GM12873 (cell line): Measurements from ENCODE around the gene LRFN2.

Experiments used
- CTCF ChIP-seq: IDR thresholded peaks from 2 replicates; pipeline ENCODE4 v1.5.1; 2012; ENCODE audit warnings: low read depth, mild to moderate bottlenecking, moderate library complexity, low read length, control low read depth; ENCODE audit not compliant: insufficient read depth; ENCODE audit errors: missing control alignments

Gene LRFN2

GRCh38 chr6:40472353-40472752 lies 114.8 kb downstream of the LRFN2 start:
- no peak for TF ChIP-seq CTCF

GRCh38 chr6:40471243-40471642 lies 115.9 kb downstream of the LRFN2 start:
- no peak for TF ChIP-seq CTCF

DNA sequence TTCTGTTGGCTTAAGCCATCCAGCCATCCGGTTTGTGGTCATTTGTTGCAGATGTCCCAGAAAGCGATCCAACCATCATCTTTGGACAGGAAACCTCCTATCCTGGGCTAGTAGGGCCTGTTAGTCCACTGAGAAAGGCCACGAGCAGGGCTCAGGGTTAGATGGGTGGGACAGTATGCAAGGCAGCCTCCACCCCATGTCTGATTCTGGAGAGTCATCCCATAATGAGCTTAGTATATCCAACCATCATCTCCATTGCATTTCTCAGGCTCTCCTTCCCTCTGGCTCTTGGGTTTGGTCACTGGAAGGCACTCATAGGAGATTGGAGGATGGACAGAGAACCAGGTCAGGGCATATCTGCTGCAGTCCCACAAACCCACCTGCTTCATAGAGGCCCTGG lies 117.8 kb downstream of the LRFN2 start:
- no peak for TF ChIP-seq CTCF

GRCh38 chr6:40466986-40467539 lies 120.1 kb downstream of the LRFN2 start:
- TF ChIP-seq CTCF = no peak

GRCh38 chr6:40461643-40462042 lies 125.5 kb downstream of the LRFN2 start:
- TF ChIP-seq CTCF = no peak

DNA sequence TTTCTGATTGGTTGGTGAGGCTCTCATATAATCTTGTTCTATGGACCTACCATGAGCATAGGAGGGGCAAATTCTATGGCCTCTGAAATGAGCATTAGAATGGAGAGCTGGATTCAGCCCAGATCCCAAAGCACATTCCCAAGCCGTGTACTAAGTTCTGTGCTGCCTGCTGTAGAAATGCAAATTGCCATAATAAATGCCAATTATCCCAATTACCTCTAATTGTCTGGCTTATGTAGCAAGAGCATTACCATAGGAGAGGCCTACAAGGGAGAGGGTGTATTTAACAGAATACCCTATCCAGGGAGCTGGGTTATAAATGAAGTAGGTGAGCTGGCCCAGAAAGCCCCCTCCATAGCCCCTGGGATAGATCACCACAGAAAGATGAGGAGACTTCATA lies 126.8 kb downstream of the LRFN2 start:
- no peak for TF ChIP-seq CTCF

DNA sequence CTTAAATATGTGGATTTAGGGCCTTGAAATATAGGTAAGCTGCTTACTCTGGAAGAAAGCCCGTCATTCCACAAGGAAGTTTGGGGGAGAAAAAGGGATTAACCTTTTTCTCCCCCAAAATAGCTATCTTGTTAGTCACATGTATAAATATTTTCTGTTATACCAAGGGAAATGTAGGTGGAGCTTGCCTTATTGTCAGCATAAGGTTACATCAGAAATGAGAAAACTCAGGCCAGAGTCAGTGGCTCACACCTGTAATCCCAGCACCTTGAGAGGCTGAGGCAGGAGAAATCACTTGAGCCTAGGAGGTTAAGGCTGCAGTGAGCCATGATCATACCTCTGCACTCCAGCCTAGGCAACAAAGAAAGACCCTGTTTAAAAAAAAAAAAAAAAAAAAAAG lies 129.9 kb downstream of the LRFN2 start:
- no peak for TF ChIP-seq CTCF
